Activated T-helper 9 cell treated with anti-CD3 and anti-CD28 coated beads, Interleukin-2, amount 50 U/mL, for 16 hours (primary cell): ENCODE data around the gene EFCAB9.

ENCODE experiments used
- DNase-seq: peaks from one replicate; pipeline ENCODE4 v3.0.0-alpha.2; 2020; ENCODE audit warnings: low read depth

EFCAB9 gene

DNA sequence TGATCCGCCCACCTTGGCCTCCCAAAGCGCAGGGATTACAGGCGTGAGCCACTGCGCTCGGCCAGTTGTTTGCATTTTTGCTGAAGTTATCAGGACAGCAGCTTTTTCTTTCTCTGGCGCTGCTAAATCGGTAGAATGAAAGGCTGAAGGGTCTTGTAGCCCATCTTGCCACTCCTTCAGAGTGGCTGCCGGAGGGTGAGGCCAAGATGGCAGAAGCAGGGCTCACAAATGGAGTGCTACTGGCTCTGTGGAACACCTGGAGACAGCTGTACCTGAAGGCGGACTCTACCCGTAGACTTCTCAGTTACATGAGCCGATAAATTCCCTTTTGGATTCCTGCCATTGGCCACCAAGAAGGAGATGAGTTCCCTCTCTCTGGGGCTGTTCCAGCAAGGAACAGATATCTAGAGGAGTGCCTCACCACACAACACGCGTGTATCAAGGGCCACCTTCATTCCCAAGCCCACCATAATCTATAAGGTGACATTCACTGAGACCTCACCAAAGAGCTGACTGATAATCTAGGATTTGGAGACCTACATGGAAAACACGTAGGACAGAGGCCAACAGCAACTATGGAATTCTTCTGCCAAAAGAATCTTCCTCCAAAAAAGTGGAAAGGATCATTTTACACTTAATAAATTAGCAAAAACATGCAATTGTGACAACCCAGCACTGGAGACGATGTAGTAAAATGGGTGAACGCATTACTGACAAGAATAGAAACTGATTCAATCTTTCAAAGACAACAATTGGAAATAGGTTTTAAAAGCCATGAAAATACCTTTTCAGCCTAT, 27.7 kb upstream of the EFCAB9 start:
- DNase-seq: no peak

DNA sequence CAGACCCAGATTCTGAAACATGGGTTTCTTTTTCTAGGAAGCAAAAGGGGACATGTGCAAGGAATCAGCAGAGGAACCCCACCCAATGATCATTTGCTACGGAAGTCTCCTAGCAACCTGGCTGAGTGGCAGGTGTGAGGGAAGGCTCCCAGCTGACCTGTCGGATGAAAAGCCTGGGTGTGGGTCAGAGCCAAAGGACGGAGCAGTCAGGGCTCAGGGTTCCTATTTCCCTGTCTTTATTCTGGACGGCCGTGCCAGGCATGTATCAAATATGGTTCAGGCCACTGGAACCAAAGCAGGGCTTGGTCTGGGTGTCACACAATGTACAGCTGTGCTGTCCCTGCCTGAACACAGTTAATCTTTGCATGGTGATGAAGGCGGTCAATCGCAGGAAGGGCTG, 26.1 kb upstream of the EFCAB9 start:
- no peak for DNase-seq

DNA sequence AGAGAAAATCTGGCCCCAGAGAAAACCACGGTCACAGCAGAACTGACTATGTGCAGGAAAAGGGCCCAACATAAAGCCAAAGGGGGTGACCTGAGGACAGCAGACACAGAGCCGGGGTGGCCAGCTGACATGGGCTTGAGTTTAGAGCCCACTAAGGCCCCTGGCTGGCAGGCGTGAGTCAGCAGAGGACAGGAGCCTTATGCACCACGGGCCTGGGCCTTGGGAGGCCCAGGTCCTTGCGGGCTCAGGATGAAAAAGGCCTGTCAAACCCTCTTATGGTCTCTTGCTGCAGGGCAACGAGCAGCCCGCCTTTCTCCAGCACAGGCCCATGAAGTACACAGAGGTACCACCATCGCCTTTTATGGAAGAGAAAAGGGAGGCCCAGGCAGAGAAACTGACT, 25.7 kb upstream of the EFCAB9 start:
- no peak for DNase-seq

DNA sequence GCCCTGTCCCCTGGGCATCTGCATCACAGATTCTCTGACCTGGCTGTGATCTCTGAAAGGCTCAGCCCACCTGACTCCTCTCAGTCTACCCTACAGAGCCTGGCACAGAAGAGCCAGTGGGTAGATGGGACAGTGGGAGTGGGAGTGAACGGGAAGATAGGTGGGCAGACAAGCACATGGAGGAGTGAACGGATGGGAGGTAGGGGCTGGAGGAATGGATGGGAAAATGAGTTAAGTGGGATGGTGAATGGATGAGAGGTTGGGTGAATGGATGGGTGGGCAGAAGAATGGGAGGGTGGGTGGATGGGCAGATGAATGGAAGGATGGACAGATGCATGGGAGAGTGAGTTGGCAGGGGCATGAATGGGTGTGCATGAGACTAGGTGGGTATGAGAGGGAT, 24.8 kb upstream of the EFCAB9 start:
- DNase-seq: no peak

DNA sequence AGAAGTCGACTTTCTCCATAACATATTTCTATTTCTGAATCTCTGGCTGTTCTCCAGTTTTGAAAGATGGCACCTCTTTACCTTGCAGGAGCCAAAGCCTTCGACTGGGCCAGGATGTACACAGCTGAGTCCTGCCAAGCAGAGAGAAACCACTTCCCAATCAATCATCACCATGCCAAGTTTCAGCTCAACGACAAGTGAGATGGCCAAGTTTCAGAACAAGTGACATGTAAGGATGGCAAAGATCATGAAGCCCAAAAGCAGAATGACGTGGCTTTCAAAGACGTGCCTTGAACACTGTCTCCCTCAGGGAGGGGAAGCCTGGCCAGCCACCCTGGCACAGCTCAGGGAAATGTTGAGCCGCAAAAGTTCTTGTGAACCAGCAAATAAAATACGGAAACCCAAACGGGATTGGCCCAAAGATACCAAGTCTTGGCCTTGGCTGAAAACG, 23.7 kb upstream of the EFCAB9 start:
- no peak for DNase-seq

DNA sequence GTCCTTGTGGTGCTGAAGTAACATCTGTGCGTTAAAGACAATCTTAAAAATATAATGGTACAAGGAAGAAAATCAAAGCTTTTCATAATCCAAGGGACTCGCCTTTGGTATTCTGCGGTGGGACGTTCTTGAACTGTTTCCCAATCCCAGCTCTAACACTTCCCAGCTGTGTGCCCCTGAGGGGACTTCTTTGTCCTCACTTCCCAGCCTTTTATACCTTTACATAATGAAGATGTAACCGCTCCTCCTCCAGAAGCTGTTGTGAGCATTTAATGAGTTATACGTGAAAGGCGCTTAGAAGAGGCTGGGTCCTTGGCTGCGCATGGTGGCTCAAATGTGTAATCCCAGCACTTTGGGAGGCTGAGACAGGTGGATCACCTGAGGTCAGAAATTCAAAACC, 22.9 kb upstream of the EFCAB9 start:
- no peak for DNase-seq

DNA sequence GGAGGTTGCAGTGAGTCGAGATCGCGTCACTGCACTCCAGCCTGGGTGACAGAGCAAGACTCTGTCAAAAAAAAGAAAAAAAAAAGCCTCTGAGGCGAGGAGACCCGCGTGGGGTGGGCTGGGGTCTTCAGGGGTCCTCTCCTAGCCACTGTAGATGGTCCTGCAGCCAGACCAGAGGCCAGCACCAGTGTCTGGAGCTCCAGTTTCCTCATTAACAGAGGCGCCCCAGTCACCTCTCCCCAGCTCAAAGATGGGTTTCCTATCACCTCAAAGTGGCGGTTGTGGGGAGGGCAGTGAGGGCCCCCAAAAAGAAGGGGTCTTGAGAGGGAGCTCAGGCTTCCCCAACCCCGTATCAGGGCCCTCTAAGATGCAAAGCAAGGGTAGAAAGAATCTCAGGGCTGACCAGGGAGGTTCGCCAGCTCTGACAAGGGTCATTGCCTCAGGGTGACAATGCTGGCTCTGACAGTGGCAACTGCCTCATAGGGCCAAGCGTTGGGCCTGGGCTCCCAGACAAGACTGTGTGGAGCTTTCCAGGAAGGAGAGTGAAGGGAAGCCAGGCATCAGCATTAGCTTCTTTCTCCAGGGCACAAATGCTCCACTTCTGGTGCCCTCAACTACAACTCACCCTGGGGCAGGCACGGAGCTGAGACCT, 20.9 kb upstream of the EFCAB9 start:
- DNase-seq: no peak

DNA sequence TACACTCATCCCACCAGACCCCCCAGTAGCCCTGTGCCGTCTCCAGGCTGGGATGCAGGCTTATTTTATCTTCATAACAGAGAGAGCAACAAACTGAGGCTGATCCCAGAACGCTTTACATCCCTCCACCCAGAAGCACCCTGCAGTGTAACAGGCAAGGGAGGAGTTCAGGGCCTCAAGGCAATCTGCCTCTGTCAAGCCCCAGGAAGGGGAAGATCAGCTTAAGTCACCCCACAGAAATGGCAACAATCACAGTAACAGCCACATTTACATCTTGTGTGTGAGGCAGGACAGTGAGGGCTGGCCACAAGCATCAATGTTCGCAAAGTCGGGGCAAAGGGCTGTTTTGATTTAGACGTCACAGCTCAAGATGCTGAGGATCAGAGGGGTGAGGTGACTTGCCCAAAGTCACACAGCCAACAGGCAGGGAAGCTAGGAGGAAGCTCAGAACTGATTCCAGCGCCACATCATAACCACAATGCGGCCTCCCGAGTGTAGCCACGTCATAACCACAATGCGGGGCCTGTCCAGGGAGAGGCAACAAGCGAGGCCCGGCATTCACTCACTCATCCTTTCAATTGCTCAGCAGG, 20.3 kb upstream of the EFCAB9 start:
- DNase-seq: peak; percentile 69

DNA sequence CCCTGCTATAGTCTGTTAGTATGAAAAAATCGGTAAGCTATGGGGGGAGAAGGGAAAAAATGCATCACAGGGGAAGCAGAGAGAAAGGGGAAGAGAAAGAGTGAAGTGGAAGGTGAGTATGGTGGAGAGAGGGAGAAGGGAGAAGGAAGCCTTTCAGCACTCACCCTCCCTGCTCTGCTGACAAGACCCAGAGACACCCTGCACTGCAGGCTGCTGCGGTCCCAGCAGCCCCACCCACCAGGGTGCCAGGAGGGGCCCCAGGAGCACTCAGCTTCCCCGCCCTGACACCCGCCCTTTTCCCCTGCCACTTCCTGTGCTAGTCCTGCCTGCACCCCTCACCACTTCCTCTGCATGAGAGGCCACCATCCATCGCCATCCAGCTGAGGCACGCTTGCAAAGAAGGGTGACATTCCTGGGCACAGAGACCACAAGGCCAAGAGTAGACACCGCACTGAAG, 18.7 kb upstream of the EFCAB9 start:
- peak; percentile 82 for DNase-seq

DNA sequence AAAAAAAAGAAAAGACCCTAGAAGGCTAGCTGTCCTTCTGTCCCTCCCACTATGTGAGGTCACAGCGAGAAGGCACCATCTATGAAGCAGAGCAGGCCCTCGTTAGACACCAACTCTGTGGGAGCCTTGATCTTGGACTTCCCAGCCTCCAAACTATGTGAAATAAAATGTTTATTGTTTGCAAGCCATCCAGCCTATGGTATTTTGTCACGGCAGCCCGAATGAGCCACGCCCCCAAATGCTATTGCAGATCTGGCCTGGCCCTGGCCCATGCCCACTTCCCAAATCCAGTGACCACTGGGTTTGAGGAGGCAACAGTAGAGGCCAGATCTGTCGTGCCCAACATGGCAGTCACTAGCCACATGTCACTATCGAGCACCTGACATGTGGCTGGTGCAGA, 16.8 kb upstream of the EFCAB9 start:
- DNase-seq: no peak

DNA sequence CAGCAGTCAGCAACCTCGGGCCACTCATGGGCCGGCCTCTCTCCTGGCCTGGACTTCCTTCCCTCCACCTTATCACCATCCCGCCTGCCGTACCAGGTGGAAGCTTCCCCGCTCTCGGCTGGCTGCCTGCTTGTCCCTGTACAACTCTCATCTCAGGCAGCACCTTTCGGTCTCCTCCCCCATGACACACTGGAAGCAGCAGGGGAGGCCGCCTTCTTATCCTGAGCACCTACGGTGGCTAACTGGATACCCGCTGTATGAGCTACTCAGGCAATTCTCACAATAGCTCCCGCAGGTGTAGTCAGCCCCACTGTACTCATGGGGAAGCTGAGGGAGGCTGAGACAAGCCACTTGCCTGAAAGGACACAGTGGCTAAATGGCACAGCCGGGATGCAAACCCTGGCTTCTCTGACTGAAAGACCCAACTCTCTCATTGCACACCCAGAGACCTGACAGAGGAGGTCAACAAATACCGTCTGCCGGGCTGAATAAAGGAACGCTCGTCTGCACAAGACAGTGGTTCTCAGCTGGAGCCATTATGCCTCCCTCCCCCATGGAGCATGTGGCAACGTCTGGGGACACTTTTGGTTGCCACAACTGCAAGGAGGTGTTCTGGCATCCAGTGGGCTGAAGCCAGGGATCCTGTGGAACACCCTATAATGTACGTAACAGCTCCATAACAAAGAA, 15.5 kb upstream of the EFCAB9 start:
- peak; percentile 41 for DNase-seq

DNA sequence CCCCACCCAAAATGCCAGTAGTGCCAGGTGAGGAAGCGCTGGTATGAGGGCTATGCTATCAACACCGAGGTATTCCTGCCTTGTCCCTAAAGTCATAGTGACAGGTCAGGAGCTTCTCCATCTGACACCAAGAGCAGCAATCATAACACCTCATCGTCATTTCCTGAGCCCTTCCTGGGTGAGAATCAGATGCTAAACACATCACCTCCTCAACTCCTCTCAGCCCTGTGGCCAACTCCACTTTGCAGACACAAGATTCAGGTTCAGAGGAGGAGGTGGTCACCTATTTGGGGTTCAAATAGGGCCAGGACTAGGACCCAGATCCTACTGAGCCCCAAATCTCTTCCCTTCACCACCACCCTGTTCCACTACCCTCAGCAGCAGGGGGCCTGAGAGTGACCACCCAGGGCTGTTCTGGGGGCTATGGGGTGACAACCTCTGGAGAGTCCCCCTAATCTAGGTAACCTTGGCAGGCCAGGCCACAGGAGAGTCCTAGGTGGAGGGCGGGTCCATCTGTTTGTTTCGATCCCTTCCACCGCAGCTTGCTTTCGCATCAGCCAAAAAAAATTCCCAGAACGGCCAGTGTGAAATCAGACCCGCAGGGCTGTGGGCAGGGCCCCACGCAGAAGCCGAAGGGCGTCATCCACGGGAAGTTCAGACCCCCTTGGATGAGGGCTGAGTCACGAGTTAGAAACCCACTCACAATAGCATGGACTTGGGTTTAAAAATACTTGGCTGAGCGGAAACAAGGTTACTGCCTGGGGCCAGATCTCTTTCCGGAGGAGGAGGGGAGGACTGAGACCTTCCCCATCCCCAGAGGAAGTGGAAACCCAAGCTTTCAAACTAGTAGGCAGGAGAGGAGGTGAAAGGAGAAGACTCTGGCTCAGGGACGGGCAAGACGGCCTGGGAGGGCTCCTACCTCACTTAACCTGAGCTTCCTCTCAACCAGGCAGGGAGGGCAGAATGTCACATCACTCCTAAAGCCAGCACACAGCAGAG, 14.7 kb upstream of the EFCAB9 start:
- DNase-seq: no peak

DNA sequence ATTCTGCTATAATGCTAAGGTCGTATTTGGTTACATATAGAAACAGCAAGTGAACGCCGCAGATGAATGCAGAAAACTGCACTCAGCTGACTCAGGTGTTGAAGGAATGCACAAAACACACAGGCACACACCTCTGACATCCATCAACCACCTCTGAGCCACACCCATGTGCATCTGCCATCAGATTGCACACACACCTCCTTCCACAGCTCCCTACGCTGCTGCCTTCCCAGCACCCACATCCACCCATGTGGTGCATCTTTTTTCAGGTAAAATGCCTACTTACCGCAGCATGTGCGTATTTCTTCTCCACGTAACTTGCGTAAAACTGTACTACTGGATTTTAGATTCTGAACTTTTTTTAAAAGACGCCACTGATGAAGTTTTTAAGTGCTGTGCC, 13.0 kb upstream of the EFCAB9 start:
- no peak for DNase-seq

DNA sequence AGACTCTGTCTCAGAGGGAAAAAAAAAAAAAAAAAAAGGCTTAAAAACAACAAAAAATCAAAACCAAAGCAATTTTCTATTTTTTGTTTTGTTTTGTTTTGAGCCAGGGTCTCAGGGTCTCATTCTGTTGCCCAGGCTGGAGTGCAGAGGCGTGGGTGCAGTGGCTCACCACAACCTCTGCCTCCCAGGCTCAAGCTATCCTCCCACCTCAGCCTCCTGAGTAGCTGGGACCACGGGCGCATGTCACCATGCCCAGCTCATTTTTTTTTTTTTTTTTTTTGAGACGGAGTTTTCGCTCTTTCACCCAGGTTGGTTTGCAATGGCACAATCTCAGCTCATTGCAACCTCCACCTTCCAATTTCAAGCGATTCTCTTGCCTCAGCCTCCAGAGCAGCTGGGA, 11.7 kb upstream of the EFCAB9 start:
- DNase-seq: no peak

DNA sequence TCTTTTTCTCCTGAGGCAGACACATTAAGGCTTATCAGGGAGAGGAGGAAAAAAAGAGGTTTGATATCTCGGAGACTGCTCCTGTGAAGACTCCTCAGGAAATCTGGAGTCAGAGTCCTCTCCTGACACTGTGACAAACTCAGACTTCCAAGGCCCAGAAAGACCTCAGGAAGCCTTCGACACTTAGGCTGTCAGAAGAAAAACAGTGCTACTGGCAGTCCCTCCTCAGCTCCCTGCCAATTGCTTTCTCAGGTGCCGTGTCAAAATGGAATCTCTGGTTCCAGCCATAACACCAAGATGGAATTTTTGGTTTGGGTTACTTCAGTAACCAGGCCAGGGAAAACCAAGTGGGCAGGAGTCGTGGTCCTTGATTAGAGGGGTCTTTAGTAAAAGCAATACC, 10.1 kb upstream of the EFCAB9 start:
- DNase-seq: no peak

DNA sequence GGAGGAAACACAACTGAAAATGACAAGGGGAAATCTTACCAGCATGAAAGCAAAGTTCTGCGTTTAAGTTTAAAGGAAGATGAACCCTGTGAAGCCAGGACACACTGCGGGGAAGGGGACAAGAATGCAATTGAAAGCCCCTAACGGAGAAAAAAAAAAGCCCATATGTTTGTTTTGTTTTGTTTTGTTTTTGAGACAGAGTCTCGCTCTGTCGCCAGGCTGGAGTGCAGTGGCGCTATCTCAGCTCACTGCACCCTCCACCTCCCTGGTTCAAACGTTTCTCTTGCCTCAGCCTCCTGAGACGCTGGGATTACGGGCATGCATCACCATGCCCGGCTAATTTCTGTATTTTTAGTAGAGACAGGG, 8.9 kb upstream of the EFCAB9 start:
- no peak for DNase-seq

DNA sequence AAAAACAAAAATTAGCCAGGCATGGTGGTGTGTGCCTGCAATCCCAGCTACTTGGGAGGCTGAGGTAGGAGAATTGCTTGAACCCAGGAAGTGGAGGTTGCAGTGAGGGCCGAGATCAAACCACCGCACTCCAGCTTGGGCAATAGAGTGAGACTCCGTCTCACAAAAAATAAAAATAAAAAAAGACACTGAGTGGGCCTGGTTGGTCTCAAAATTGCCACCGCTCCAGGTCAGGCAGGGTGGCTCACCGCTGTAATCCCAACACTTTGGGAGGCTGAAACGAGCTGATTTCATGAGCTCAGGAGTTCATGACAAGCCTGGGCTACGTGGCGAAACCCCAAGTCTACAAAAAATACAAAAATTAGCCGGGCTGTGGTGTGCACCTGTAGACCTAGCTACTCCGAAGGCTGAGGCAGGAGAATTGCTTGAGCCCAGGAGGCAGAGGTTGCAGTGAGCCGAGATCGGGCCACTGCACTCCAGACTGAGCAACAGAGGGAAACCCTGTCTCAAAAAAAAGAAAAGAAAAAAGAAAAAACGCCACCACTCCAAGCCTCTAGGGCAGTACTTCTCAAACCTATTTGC, 7.8 kb upstream of the EFCAB9 start:
- no peak for DNase-seq

DNA sequence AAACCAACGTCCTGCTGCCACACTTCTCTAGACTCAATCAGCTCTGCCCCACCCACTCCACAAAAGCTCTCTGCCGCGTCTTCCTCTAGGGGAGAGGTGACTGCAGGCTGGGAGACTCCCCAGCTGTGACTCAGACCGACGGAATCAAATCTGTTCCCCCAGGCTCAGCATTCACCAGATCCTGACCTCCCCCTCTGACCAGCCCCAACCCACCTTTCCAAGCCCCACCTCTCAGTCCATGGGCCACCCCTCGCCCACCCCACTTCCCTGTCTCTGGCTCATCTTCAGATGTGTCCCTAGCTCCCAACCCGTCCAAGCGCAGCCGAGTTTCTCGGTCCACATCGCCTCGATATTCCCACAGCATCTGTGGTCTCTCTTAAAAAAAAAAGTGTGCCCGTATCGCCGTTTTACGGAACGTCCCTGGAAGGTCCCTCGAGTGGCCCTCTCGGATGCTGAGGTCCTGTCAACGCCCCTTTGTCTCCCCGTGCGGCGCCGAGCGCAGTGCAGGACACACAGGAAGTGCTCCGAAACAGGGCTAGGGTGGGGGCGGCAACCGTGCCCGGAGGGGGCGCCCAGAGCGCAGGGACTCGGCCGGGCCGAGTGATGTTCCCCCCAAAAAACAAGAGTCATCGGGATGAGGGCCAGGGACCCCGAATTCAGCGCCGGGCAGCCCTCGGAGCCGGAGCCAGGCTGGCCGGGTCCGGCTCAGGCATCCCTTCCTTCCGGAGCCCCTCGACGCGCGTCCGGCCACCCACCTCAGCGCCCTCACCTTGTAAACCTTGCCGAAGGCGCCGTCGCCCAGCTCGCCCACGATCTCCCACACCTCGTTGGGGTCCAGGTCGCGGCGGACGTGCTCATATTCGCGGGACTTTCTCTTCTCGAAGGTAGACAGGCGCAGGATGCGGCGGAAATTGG, 6.6 kb upstream of the EFCAB9 start:
- DNase-seq: peak; percentile 64

DNA sequence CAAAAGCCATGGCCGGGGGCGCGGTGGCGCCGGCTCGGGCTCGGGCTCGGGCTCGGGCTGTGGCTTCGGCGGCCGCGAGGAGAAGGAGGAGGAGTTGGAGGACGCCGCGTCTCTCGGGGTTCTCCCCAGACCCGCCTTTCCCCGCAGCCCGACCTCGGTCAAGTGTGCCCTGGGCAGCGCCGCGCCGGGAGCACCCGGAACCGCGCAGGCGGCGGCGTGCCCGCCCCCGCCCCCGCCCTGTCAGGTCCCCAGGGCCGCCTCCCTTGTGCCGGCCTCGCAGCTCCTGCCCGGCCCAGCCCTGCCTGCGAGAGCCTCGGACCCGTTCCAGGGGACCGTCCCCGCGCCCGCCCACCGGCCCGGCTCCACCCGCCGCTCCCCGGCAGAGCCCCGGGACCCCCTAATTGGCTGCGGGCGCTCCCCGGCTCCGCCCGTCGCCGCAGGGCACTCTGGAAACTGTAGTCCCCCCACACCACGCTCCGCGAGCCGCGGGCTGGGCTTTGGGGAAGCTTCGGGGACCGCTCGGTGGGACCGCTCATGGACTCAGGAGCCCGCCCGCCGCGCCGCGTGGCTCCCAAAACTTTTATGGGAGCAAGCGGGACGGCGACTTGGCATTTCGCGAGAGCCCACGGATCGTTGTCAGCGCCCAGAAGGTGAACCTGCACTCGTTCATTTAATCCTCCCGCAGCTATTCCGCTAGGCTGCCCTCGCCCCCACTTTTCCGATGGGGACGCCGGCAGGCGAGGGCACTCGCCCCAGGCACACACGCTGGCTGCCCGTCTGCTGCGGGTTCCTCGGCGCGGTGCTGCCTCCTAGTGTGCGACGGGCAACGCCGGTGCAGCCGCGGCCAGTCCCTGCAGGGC, 5.7 kb upstream of the EFCAB9 start, which contains the start of gene STK10:
TSS of gene STK10 (minus strand) at position 192 of the 860 bp plus-strand sequence. CDS start at position 10, 182 bp downstream.
- DNase-seq: peak; percentile 86
